K562 (cell line): ENCODE data around the gene SPRYD3. TPM values are rescaled to one million over a fixed set of nuclear protein-coding genes. Genes with fewer than 3 reads are reported as not detected.
A peak's percentile ranks its signal among the peaks of the same experiment; 100 is the strongest.

Experiments
- C11orf30 ChIP-seq: fragments of 450-650 bp; IDR thresholded peaks from 2 replicates; pipeline ENCODE4 v1.6.1; 2016; ENCODE audit warnings: low read depth, mild to moderate bottlenecking
- CEBPB ChIP-seq: fragments of 450-650 bp; IDR thresholded peaks from 2 replicates; pipeline ENCODE4 v1.6.1; 2016; ENCODE audit warnings: missing genetic modification characterization, missing compliant biosample characterization
- CHCHD3 ChIP-seq: fragments of 250-450 bp; sonication (Bioruptor Pico); IDR thresholded peaks from 2 replicates; pipeline ENCODE4 v2.1.2; 2022; ENCODE audit warnings: mild to moderate bottlenecking
- ETS1 ChIP-seq: conservative IDR thresholded peaks from 2 replicates; pipeline ENCODE4 v1.6.1; 2011; ENCODE audit warnings: low read depth, mild to moderate bottlenecking, low read length; ENCODE audit not compliant: control insufficient read depth
- GATAD2A ChIP-seq: fragments of 450-650 bp; IDR thresholded peaks from 2 replicates; pipeline ENCODE4 v1.6.1; 2017
- MBD1 ChIP-seq: fragments of 250-450 bp; sonication (Bioruptor Pico); IDR thresholded peaks from 2 replicates; pipeline ENCODE4 v1.8.0; 2022; ENCODE audit warnings: inconsistent platforms
- MEF2D ChIP-seq: conservative IDR thresholded peaks from 2 replicates; pipeline ENCODE4 v1.6.1; 2016; ENCODE audit warnings: low read depth, missing genetic modification characterization, missing compliant biosample characterization
- MEIS2 ChIP-seq: fragments of 450-650 bp; IDR thresholded peaks from 2 replicates; pipeline ENCODE4 v1.6.1; 2014; ENCODE audit warnings: mild to moderate bottlenecking; ENCODE audit not compliant: partially characterized antibody
- PHF8 ChIP-seq: fragments of 200-600 bp; sonication (generic); IDR thresholded peaks from 2 replicates; pipeline ENCODE4 v1.6.1; 2012; ENCODE audit warnings: mixed run types, mild to moderate bottlenecking, inconsistent platforms, low read length, moderate library complexity, borderline replicate concordance
- SAP30 ChIP-seq: fragments of 200-600 bp; sonication (generic); IDR thresholded peaks from 2 replicates; pipeline ENCODE4 v1.6.1; 2012; ENCODE audit warnings: borderline replicate concordance, low read depth, mild to moderate bottlenecking, moderate library complexity, low read length, control low read depth, inconsistent platforms; ENCODE audit not compliant: insufficient read depth, poor library complexity, severe bottlenecking
- SMARCA4 ChIP-seq: fragments of 450-650 bp; IDR thresholded peaks from 2 replicates; pipeline ENCODE4 v1.6.1; 2016
- SNRNP70 ChIP-seq: fragments of 200-400 bp; formaldehyde crosslinking; optimal IDR thresholded peaks from 2 replicates; pipeline ENCODE3; 2017; ENCODE audit warnings: low read depth, low read length
- SRSF1 ChIP-seq: fragments of 200-400 bp; formaldehyde crosslinking; IDR thresholded peaks from 2 replicates; pipeline ENCODE4 v1.6.1; 2017; ENCODE audit warnings: mild to moderate bottlenecking, low read depth, low read length, moderate library complexity
- ZBTB12 ChIP-seq: fragments of 250-450 bp; sonication (Bioruptor Pico); IDR thresholded peaks from 2 replicates; pipeline ENCODE4 v1.4.0; 2020
- ZNF316 ChIP-seq: fragments of 450-650 bp; IDR thresholded peaks from 2 replicates; pipeline ENCODE4 v1.6.1; 2016
- ZNF444 ChIP-seq: fragments of 250-450 bp; sonication (Bioruptor Pico); IDR thresholded peaks from 2 replicates; pipeline ENCODE4 v1.4.0; 2020; ENCODE audit warnings: mild to moderate bottlenecking, moderate library complexity
- ZNF695 ChIP-seq: fragments of 450-650 bp; formaldehyde crosslinking; IDR thresholded peaks from 2 replicates; pipeline ENCODE4 v1.4.0; 2020; ENCODE audit warnings: mild to moderate bottlenecking, moderate library complexity
- ZNF76 ChIP-seq: fragments of 250-450 bp; sonication (Bioruptor Pico); IDR thresholded peaks from 2 replicates; pipeline ENCODE4 v1.4.0; 2020; ENCODE audit warnings: mild to moderate bottlenecking, moderate library complexity, borderline replicate concordance
- polyA plus RNA-seq, 8 experiments: library from polyadenylated mRNA; depleted of rRNA in 4 of 8; stranded (reverse) in 5 of 8; unstranded in 3 of 8; fragments of >200 nt; fragmentation: Nextera tagmentation in 2 of 8; fragmentation: Illumina TruSeq in 1 of 8; extraction: Ambion mirVana in 2 of 8; extraction: Trizol in 1 of 8; gene quantifications; 2 replicates each; pipeline versions ENCODE4 v1.2.1 to v1.2.3, GENCODE V29; 2011 to 2014; ENCODE audit warnings: inconsistent platforms in 1 of 8, missing spikeins in 1 of 8
- total RNA-seq, 7 experiments: library from RNA; depleted of rRNA in 6 of 7; stranded (reverse); fragments of >200 nt in 6 of 7; fragmentation: Illumina TruSeq in 2 of 7; extraction: Trizol in 2 of 7; gene quantifications; 2 replicates each; pipeline versions ENCODE4 v1.2.1 to v1.2.3, GENCODE V29; 2011 to 2021; ENCODE audit warnings: low replicate concordance in 1 of 7
- TF ChIP-seq, protein P1 (sequence below), 2 experiments: fragments of 450-650 bp in 1 of 2; sonication (generic) in 1 of 2; formaldehyde crosslinking in 1 of 2; IDR thresholded peaks in 1 of 2; conservative IDR thresholded peaks in 1 of 2; 2 replicates each; pipeline versions ENCODE4 v1.6.1 to v1.8.1; 2016 to 2023; ENCODE audit warnings: mild to moderate bottlenecking in 2 of 2, moderate library complexity in 2 of 2, inconsistent platforms in 1 of 2, missing genetic modification reagents in 1 of 2
- TF ChIP-seq, protein P2 (sequence below): IDR thresholded peaks from 2 replicates; pipeline ENCODE4 v1.6.1; 2011; ENCODE audit warnings: borderline replicate concordance, low read depth, mild to moderate bottlenecking, moderate library complexity, low read length; ENCODE audit not compliant: insufficient read depth, poor library complexity, severe bottlenecking

The SPRYD3 gene
- total and polyA plus RNA-seq, 9 of the 15 experiments (the other 6 are each of a cell fraction or from before 2014, with no cell fraction given) = 1.5 to 13.6 (median 7.6) TPM

DNA sequence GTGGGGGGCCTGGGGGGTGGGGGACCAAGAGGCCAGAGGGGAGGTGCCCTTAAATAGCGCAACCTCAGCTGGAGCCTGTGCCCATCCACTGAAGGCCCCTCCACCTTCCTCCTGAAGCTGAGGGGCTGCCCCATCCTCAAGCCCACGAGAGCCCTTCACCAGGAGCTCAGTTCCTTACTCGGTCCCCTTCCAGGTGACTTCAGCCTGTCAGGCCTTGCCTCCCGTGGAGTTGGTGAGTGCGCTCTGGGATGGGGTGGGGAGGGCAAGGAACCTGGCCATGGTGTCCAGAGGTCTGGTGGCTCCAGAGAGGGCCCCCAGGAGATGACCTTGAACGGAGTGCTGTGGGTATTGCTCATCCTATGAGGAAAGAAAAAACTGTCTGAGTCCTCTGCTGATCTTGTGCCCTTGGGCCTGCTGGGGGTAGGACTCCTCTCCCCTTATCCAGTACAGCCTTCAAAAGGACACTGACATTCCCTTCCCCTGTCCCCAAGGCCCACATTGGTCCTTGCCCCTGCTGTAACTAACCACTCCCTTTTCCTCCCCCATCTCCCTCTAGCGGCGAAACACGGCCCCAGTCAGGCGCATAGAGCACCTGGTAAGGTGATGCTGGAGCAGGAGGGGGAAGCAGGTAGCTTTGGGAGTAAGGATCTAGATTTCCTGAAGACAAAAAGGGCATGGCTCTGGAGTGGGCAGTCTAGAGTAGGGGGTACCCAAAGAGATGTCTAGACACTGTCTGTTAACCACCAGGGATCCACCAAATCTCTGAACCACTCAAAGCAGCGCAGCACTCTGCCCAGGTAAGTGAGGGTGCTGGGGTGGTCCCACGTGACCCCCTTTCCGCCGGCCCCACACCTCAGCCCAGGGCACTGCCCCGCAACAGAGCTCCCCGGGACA lies 25.7 kb downstream of the SPRYD3 start (continued):
- TF ChIP-seq ZNF76 (no peak), ZNF444 (CRISPR knock-in tag) (no peak), CEBPB (tag) (no peak), GATAD2A (no peak), ZNF316 (no peak), C11orf30 (no peak), ETS1 (no peak), SNRNP70 (no peak), PHF8 (no peak), SAP30 (no peak), ZBTB12 (CRISPR knock-in tag) (no peak), MBD1 (no peak), SRSF1 (no peak), ZNF695 (CRISPR knock-in tag) (no peak), CHCHD3 (no peak), SMARCA4 (no peak), MEF2D (tag) (no peak), MEIS2 (no peak)
- TF ChIP-seq, protein P1, sequence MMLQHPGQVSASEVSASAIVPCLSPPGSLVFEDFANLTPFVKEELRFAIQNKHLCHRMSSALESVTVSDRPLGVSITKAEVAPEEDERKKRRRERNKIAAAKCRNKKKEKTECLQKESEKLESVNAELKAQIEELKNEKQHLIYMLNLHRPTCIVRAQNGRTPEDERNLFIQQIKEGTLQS (IDR thresholded peaks at IDR 0.05) = no peak
- TF ChIP-seq, protein P1 (CRISPR knock-in tag; conservative IDR thresholded peaks at IDR 0.05) = no peak
- TF ChIP-seq, protein P2, sequence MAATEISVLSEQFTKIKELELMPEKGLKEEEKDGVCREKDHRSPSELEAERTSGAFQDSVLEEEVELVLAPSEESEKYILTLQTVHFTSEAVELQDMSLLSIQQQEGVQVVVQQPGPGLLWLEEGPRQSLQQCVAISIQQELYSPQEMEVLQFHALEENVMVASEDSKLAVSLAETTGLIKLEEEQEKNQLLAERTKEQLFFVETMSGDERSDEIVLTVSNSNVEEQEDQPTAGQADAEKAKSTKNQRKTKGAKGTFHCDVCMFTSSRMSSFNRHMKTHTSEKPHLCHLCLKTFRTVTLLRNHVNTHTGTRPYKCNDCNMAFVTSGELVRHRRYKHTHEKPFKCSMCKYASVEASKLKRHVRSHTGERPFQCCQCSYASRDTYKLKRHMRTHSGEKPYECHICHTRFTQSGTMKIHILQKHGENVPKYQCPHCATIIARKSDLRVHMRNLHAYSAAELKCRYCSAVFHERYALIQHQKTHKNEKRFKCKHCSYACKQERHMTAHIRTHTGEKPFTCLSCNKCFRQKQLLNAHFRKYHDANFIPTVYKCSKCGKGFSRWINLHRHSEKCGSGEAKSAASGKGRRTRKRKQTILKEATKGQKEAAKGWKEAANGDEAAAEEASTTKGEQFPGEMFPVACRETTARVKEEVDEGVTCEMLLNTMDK = peak; percentile 81
